ENCODE results near the gene HENMT1.
A peak's percentile ranks its signal among the peaks of the same experiment; 100 is the strongest.
"Not testable (repeated sequence)": the region's sequence is repeated elsewhere in the genome, so short reads cannot be mapped to it uniquely, and the experiment has no call there.

Gene HENMT1

DNA sequence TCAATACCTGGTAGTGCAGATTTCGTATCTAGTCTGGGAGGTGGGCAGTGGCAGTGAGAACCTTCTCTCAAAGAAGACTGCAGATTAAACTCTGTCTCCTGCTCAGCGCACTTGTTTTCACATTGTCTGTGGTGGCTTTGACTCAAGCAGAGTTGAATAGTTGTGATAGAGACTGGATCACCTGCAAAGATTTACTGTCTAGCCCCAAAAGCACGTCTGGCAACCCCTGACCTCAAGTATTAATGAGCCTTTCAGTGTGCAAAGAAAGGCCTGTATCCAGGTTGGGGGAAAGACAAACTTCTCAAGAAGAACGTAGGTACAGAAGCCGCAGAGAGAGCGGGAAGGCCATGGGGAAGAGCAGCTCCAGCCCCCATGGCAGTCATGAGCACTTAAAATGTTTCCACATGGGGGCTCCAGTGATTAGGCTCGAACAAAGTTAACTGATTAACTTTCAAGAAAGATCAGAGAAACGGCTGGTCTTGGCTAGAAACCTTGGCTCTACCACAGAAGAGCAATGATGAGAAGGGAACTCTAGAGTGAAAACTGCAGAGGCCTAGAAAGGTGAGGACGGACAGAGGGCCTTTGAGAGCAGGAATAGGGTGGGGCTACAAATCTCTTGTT lies 15.2 kb downstream of the HENMT1 start:
- FAIRE-seq (no peak), DNase-seq (ENCODE audit: insufficient read length) (no peak)
- TF ChIP-seq POLR2AphosphoS5 (IDR thresholded peaks at IDR 0.05; ENCODE audit: low read depth, low read length) (no peak), POLR2A (IDR thresholded peaks at IDR 0.05; ENCODE audit: low read depth, low read length) (no peak), TAF1 (IDR thresholded peaks at IDR 0.05; ENCODE audit: borderline replicate concordance, low read depth, low read length) (no peak)

DNA sequence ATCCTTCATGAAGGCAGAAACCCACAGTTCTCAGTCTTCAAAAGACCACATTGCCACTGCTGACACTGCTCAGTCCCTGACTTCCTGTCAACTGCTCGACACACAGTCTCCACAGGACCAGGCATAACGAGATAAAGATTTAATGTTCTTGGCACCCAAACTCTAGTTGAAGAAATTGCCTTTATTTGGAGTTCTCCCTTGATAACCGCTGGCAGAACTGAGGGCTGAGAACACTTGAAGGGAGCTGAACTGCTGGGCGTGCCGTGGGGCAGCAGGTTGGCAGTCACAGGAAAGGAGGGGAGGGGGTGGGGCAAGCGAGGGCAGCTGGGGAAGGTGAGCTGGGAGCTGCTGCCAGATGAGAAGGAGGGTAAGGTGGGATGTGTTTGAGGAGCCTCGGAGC lies 15.9 kb downstream of the HENMT1 start:
- no peak for FAIRE-seq
- DNase-seq (ENCODE audit: insufficient read length): no peak
- TF ChIP-seq POLR2AphosphoS5 (IDR thresholded peaks at IDR 0.05; ENCODE audit: low read depth, low read length) (no peak), TAF1 (IDR thresholded peaks at IDR 0.05; ENCODE audit: borderline replicate concordance, low read depth, low read length) (no peak), POLR2A (IDR thresholded peaks at IDR 0.05; ENCODE audit: low read depth, low read length) (no peak)

DNA sequence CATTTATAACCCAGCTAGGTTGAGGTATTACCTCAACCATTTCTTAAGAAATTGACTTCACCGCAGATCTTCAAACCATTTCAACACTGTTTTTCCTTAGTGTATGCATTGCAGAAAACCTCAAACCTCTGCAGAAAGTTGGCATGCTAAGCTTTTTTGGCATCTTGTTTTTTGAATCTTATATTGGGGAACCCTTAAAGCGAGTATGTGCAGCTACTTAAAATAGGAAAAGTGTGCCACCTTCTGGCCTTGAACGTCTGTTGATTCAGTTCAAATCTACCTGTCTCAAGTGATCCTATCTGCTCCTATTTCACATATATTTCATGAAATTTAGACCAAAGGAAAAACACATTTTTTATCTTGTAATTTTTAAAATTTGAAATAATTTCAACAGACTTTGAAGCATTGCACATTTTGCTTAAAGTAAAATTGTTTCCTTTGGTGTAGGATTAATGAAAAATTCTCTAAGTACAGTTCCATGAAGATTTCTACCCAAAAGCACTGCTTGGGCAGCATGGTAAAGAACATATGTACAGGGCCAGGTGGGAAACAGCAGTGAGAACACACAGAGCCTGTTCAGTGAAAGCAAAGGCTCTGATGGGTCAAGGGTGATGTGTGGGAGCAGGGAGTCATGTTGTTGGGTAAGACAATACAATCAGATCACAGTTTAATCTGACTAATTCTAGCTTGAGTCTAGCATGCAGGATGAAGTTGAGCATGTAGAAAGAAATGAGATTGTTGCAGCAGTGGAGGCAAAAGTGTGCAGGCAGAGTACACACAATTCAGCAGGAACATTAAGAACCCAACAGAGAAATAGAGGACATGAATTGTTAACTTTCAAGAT lies 17.2 kb downstream of the HENMT1 start:
- TF ChIP-seq POLR2AphosphoS5 (IDR thresholded peaks at IDR 0.05; ENCODE audit: low read depth, low read length): no peak
- no peak for TF ChIP-seq POLR2A (IDR thresholded peaks at IDR 0.05; ENCODE audit: low read depth, low read length)
- TF ChIP-seq TAF1 (IDR thresholded peaks at IDR 0.05; ENCODE audit: borderline replicate concordance, low read depth, low read length): no peak
- peak; percentile 28 for DNase-seq (ENCODE audit: insufficient read length)
- FAIRE-seq: no peak

DNA sequence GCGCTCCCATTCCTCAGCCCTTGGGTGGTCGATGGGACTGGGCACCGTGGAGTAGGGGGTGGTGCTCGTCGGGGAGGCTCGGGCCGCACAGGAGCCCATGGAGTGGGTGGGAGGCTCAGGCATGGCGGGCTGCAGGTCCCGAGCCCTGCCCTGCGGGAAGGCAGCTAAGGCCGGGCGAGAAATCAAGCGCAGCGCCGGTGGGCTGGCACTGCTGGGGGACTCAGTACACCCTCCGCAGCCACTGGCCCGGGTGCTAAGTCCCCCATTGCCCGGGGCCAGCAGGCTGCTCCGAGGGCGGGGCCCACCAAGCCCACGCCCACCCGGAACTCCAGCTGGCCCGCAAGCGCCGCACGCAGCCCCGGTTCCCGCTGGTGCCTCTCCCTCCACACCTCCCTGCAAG lies 20.0 kb downstream of the HENMT1 start:
- DNase-seq (ENCODE audit: insufficient read length); FAIRE-seq: not testable (repeated sequence)

DNA sequence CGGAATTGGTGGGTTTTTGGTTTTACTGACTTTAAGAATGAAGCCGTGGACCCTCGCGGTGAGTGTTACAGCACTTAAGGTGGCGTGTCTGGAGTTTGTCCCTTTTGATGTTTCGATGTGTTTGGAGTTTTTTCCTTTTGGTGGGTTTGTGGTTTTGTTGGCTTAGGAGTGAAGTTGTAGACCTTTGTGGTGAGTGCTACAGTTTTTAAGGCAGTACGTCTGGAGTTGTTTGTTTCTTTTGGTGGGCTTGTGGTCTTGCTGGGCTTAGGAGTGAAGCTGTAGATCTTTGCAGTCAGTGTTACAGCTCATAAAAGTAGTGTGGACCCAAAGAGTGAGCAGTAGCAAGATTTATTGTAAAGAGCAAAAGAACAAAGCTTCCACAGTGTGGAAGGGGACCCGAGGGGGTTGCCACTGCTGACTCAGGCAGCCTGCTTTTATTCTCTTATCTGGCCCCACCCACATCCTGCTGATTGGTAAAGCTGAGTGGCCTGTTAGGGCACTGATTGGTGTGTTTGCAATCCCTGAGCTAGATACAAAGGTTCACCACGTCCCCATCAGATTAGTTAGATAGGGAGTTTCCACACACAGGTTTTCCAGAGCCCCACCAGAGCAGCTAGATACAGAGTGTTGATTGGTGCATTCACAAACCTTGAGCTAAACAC lies 20.9 kb downstream of the HENMT1 start:
- DNase-seq (ENCODE audit: insufficient read length): no peak
- no peak for TF ChIP-seq POLR2AphosphoS5 (IDR thresholded peaks at IDR 0.05; ENCODE audit: low read depth, low read length)
- no peak for TF ChIP-seq TAF1 (IDR thresholded peaks at IDR 0.05; ENCODE audit: borderline replicate concordance, low read depth, low read length)
- no peak for TF ChIP-seq POLR2A (IDR thresholded peaks at IDR 0.05; ENCODE audit: low read depth, low read length)
- FAIRE-seq: no peak

DNA sequence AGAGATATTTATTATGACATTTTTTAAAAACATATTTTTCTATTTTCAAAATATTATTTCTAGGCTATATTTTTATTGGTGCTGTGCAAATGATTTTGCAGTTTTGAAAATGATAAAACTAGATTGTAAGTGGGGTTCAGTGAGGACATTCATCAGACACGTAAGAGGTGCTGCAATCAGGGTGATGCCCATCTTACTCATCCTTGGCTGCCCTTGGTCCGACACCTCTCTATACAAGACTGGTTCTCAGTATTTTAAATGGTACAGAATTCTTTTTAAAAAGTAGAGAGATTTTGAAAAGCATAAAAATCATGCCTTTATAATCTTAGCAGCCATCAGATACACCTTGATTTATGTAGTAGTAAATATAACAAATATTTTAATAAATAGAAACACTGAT lies 24.0 kb downstream of the HENMT1 start:
- no peak for FAIRE-seq
- TF ChIP-seq POLR2AphosphoS5 (IDR thresholded peaks at IDR 0.05; ENCODE audit: low read depth, low read length): no peak
- TF ChIP-seq POLR2A (IDR thresholded peaks at IDR 0.05; ENCODE audit: low read depth, low read length): no peak
- TF ChIP-seq TAF1 (IDR thresholded peaks at IDR 0.05; ENCODE audit: borderline replicate concordance, low read depth, low read length): no peak
- DNase-seq (ENCODE audit: insufficient read length): no peak

DNA sequence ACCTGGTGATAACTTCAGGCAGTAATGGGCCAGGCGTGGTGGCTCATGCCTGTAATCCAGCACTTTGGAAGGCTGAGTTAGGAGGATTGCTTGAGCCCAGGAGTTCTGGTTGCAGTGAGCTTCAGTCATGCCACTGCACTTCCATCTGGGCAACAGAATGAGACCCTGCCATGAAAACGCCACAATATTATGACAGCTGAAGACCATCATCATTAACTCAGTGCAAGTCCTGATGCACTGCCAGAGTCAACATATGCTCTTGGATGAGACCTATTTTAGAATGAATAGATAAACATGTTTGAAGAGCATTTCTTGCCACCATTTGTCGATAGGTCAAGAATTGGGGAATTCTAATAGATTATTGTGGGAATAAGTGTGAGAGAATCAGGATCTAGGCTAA lies 26.4 kb downstream of the HENMT1 start:
- TF ChIP-seq TAF1 (IDR thresholded peaks at IDR 0.05; ENCODE audit: borderline replicate concordance, low read depth, low read length) (no peak), POLR2AphosphoS5 (IDR thresholded peaks at IDR 0.05; ENCODE audit: low read depth, low read length) (no peak), POLR2A (IDR thresholded peaks at IDR 0.05; ENCODE audit: low read depth, low read length) (no peak)
- FAIRE-seq (no peak), DNase-seq (ENCODE audit: insufficient read length) (no peak)

DNA sequence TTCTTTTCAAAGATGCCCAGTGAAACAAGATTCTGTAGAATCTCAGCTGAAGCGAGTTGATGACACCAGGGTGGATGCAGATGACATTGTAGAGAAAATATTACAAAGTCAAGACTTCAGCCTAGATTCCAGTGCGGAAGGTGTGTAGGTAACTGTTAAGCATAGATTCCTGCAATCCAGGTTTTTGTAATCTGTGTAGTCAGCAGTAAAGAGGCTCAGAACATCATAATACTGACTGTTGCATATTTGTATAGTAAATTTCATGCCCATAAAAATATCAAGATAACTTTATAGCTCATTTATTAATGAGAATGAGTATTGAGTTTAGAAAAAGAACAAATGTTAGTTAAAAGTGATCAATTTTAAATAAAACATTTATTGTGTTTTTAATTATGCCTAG lies 32.2 kb downstream of the HENMT1 start:
- FAIRE-seq (no peak), DNase-seq (ENCODE audit: insufficient read length) (no peak)
- no peak for TF ChIP-seq POLR2A (IDR thresholded peaks at IDR 0.05; ENCODE audit: low read depth, low read length)
- TF ChIP-seq TAF1 (IDR thresholded peaks at IDR 0.05; ENCODE audit: borderline replicate concordance, low read depth, low read length): no peak
- no peak for TF ChIP-seq POLR2AphosphoS5 (IDR thresholded peaks at IDR 0.05; ENCODE audit: low read depth, low read length)

DNA sequence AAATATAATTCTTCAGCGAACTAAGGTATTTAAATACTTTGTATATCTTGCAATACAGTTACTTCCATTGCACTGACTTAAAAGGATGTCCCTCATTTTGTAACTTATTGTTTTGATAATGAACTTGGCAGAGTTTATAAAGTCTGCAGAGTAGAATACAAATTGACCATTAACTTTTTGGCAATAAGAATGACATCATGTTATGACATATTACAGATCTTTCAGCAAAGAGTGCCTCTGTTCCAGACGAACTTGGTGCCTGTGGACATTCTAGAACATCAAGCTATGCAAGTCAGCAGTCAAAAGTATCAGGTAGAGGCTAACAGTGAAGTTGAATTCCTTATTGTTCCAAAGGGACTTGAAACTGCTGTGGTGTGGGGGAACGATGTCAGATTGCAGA lies 32.9 kb downstream of the HENMT1 start:
- FAIRE-seq: no peak
- no peak for DNase-seq (ENCODE audit: insufficient read length)
- TF ChIP-seq TAF1 (IDR thresholded peaks at IDR 0.05; ENCODE audit: borderline replicate concordance, low read depth, low read length) (no peak), POLR2AphosphoS5 (IDR thresholded peaks at IDR 0.05; ENCODE audit: low read depth, low read length) (no peak), POLR2A (IDR thresholded peaks at IDR 0.05; ENCODE audit: low read depth, low read length) (no peak)

DNA sequence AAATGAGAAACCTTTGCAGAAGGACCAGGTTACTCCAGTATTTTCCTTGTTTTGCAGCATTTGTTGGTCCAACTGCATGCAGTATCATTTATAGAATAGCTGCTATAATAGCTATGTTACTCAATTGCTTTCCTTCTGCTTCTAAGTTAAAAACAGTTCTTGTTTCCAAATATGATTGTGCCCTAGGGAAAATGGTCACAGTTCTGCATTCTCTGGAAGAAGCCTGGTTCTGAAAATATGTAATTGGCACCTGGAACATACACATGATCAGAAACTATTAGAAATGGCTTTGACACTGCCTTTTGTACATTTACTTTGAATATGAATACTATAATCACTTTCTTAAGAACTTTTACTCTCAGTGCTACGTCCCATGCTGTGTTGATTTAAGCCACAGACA lies 33.6 kb downstream of the HENMT1 start:
- DNase-seq (ENCODE audit: insufficient read length) (no peak), FAIRE-seq (no peak)
- TF ChIP-seq POLR2AphosphoS5 (IDR thresholded peaks at IDR 0.05; ENCODE audit: low read depth, low read length) (no peak), POLR2A (IDR thresholded peaks at IDR 0.05; ENCODE audit: low read depth, low read length) (no peak), TAF1 (IDR thresholded peaks at IDR 0.05; ENCODE audit: borderline replicate concordance, low read depth, low read length) (no peak)

DNA sequence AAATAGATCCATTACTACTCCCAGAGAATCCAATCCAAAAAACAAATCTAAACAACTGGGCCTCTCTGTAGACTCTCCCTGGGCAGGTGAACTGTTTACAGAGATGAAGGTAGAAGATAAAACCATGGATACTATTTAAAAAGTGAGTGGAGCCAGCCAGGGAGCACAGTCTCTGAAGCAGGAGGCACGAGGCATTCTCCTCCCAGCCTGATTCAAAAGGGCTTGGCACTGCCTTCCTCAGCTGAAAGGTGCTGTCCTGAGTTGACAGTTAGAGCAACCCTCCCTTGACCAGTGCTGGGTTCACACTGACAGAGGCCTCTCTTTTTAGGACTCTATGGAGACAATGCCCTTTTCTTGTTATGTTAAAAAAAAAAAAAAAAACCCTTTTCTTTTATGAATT lies 36.8 kb downstream of the HENMT1 start:
- FAIRE-seq (no peak), DNase-seq (ENCODE audit: insufficient read length) (no peak)
- TF ChIP-seq TAF1 (IDR thresholded peaks at IDR 0.05; ENCODE audit: borderline replicate concordance, low read depth, low read length) (no peak), POLR2AphosphoS5 (IDR thresholded peaks at IDR 0.05; ENCODE audit: low read depth, low read length) (no peak), POLR2A (IDR thresholded peaks at IDR 0.05; ENCODE audit: low read depth, low read length) (no peak)

DNA sequence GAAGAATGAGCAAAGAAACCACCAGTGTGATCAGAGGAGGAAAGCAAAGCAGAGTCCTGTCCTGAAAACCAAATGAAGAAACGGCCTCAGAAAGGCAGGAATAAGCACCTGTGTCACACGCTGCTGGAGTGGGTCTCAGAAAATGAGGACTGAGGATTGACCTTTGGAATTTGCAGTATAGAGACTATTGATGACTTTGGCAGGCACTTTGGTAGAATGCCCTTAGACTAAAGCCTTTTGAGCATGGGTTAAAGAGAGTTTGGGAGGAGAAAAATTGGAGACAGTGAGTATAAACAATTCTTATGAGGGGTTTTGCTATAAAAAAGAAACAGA lies 43.2 kb downstream of the HENMT1 start:
- FAIRE-seq (no peak), DNase-seq (ENCODE audit: insufficient read length) (no peak)
- no peak for TF ChIP-seq POLR2A (IDR thresholded peaks at IDR 0.05; ENCODE audit: low read depth, low read length)
- no peak for TF ChIP-seq POLR2AphosphoS5 (IDR thresholded peaks at IDR 0.05; ENCODE audit: low read depth, low read length)
- no peak for TF ChIP-seq TAF1 (IDR thresholded peaks at IDR 0.05; ENCODE audit: borderline replicate concordance, low read depth, low read length)
